GM11168 (cell line): ENCODE data around the gene UBE2G2.

Experiments used
- in situ Hi-C: fragments of 300-500 bp; cut with MboI; formaldehyde crosslinking; loops from one replicate; pipeline ENCODE4 v1.12.0; 2022; ENCODE audit warnings: low sequenced_read_pairs; ENCODE audit not compliant: unreplicated experiment

The UBE2G2 gene, protein sequence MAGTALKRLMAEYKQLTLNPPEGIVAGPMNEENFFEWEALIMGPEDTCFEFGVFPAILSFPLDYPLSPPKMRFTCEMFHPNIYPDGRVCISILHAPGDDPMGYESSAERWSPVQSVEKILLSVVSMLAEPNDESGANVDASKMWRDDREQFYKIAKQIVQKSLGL

DNA sequence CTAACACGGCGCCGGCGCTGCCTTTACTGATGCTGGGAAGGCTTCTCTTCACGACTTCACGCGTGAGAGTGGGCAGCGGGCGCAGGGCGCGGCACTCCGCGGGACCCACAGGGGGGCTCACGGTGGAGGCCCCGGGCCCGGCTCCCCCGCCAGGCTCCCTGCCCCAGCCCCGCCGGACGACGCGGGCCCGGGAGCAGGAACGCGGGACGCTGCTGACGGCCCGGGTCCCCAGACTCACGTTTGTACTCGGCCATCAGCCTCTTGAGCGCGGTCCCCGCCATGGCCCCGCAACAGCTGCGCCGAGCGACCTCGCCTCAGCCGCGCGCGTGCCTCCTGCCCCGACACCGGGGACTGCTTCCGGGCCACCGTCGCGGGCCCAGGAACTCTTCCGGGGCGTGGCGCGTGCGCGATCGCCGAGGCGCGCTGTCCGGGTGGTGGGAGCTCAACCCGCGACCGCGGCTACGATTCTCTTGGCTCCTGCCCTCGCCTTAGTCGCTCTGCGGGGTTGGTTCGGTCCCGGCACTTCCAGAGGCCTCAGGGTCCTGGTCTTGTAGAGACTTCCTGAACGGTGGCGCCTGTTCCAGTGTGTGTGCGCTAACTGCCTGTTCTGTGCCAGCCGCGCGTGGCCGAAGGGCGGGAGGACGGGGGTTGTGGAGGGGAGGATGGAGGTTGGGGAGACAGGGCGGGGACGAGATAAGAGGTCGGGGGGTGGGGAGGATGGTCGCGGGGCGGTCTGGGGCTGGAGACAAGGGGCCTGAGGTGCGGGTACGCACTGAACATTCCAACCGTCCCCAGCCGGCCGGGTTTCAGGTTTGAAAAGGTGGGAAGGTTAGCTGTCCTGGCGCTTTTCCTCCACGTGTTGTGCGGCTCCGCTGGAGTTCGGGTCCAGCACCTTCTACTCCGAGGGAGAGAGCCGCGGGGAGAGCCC, at the start of gene UBE2G2:
TSS of gene UBE2G2 (minus strand) at position 353 of the 928 bp plus-strand sequence. CDS start at position 281, 72 bp downstream.
- in situ Hi-C loops = loop anchor here (10.0 kb wide), 1 partner anchor 113 kb away; no protein-coding TSS in a partner anchor

DNA sequence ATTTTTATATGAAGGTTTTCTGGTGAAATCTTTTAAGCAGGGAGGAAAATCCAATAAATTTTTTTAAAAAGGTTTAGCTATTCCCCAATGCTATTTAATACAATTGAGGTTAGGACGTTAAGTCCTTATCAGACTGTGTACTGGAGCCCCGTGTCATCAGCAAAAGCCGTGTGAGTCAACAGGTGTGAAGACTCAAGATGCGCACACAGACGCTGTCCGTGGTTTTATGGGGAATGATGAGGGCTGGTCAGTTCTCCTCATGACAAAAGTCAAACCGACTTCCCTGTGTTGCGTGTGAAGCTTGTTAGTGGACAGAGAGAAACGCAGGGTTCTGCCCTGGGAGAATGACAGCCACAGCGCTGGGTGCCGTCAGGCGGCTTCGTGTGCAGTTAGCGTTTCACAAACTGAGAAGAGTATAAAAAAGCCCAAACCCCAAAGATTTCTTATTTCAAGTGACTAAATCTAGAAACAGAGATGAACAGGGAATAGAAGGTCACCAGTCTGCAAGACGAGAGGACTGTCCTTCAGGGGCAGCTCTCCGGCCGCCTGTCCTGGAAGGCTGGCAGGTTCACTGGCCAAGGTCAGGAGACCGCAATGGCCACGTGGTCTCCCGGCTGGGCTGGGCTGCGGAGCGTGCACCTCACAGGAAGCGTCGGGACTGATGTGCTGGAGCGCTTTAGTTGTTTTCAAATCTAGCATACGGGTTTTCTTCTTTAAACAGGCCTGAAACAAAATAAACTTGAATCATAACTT, 49.5 kb upstream of the UBE2G2 start:
- in situ Hi-C loops = no loop called here

DNA sequence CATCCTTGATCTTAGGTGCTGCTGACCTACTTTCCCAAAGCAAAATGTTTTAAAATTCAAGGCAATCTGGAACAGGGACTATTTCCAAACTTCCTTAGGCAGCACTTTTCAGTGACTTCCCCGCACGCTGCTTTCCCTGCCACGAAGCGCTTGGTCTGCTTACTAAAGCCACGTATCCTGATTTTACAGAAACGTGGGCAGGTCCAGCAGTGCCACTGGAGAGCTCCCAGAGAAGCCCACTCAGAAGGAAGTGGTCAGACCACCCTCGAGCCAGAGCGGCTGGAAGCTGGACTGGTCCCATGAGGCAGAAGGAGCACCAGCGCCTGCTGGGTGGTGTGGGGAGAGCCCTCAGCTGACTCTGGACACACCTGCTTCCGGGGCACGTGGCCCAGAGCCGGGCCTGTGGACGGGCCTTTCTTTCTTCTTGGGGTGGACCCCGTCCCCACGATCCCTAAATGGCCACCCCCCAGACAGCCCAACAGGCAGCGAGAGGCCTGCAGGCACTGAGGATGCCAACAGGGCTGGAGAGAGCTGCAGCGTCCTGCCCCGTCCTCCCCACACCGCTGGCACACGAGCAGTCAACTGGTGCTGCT, 48.7 kb upstream of the UBE2G2 start:
- in situ Hi-C loops = no loop called here

DNA sequence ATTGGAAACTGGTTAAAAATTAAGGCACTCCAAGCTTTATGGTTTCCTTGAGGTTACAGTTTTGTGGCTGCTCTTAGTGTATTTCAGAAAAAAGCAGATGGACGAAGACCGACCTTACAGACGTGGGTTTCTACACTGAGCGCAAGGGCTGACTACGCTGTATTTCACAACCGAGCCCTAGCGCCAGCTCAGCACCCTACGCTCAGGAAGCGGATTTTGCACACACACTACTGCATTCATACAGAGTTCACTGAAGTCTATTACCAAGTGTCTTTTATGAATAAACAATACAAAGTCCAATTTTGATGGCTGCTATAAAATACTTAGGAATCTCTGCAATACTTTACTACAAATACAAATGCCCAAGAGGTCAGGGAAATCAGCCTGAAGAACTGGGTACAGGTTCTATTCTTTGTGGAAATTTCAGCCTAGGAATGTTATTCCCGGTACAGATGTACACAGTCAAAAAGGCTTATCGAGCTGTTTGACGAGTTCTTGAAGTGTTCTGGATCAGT, 48.1 kb upstream of the UBE2G2 start:
- in situ Hi-C loops = no loop called here

DNA sequence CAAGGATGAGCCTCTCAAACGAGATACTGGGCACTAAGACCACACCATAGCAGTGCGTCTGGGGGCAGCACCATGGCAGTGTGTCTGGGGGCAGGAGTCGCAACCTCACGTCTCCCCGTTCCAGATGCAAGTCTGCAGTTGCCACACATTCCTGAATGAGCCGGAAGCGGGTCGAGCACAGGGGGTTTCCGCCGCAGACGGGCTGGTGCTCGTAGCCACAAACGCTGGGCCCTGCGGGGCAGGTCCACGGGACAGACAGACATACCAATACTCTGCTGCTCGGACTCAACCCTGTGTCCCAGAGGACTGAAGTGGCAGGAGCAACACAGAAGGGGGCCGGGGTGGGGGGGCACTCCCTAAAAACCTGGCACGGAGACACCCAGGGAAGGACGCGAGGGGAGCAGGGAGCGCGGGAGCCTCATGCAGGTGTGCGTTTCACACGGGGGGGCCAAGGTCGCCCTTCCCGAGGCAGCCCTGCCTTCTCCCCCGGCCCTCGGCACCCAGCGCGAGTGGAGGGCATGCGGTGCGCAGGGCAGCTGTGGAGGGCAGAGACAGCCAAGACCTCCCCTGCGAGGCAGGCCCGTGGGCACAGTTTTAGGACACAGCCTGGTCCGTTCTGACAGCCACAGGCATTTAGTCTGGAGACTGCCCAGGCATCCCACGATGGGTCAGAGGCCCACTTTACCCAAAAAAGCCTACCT, 47.4 kb upstream of the UBE2G2 start:
- in situ Hi-C loops = no loop called here

DNA sequence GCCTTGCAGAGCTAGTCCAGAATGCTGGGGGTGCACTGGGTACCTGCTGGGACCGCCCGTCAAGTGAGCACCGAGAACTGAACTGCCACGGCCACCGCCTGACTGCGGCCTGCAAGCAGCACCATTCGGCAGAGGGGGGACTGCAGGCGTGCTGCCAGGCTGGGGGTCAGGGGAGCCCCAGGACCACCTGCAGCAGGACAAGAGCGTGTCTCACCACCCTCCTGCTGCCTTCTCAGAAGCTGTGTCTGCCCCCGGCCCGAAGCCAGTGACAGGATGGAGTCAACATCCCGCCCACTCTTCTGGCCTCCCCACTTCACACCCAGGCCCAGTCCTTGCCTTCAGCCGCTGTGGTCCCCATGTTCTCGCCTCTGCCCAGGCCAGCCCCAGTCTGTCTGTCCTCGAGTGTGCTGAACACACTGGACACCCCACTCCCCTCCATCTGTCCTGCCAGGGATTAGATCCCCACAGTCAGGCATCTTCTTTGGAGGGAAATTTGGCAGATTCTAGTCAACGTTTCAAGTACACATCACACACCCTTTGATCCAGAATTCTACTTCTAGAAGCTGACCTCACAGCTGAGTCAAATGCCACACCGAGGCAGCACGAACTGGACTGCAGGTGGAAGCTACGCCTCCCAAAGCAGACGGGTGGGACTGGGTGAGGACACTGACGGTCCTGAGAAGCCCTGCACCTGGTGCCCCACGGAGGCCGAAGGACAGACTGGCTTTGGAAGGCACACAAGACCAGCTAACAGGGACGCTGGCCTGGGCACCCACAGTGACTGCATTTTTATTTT, 45.8 kb upstream of the UBE2G2 start:
- in situ Hi-C loops = no loop called here

DNA sequence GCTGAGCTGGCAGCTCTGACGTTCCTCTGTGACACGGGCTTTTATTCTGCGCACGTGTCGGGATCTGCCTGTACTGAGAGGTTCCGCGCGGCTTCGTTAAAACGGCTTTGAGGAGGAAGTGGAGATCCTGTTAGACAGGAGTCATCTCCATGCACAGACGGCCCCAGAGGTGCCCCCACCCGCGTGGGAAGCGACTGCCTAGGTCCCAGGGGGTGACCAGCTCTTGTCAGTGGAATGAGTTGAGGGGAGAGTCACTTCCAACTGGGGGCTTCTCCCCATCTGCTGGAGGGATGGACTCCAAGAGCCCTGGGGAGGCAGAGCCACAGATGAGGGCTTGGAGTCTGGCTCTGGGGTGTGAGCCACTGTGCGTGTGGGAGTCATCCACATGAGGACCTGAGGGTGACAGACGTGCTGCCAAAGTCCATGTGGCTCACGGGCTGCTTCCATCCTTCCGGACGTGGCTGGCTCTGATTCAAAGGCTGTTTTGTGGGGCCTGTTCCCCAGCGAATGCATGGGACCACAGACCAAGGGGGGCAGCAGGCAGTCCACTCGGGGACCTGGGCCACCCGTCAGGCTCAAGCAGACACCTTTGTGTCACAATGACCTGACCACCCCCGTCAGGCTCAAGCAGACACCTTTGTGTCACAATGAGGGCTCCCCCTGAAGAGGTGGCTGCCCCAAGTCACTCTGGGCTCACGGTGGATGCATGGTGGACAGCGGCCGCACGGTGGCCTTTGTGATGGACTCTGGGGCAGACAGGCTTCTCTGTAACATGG, 45.1 kb upstream of the UBE2G2 start:
- in situ Hi-C loops = no loop called here

DNA sequence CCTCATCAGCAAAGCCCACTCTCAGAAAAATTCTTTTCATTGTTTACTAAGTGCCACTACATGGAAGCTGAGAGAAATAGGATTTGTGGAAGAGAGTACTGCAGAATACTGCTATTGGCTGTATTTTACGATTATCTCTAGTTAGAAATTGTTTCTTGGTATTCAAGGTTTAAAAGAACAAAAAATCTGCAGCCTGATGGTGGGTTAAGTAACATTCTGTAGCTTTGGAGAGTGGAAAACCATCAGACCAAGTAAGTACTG, 44.5 kb upstream of the UBE2G2 start:
- in situ Hi-C loops = no loop called here

DNA sequence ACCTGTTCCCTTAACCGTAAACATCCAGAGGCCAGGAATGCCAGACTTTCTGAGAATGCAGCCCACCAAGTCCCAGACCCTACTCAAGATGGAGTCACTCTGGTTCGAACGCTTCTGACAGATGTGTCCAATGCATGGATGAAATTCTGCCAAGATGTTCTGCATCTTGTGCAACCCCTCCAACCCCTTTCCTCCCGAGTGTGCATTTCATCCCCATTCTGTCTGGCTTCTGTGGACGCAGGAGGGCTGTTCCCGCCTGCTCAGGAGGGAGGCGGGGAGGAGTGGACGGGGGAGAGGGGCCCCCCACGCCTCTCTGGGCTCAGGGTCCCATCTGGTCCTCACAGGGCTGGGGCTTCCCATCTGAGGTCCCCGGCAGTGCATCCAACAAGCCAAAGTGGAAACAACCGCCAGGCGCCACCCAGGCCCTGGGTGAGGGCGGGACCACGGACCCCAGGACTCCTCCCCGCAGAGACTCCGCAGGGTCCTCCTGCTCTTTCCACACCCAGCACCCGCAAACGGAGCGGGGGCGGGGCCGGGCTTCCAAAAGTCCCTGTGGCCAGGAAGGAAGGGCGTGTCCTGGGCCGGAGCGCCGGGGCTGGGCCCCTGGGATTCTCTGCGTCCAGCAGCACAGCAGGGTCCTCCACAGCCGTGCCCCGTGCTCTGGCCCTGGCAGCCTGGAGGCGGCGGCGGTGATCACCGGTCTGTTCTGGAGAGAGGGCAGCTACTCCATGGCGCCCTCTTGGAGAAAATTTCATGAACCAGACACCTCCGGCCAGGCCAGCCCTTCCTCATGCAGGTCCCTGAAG, 44.0 kb upstream of the UBE2G2 start:
- in situ Hi-C loops = no loop called here

DNA sequence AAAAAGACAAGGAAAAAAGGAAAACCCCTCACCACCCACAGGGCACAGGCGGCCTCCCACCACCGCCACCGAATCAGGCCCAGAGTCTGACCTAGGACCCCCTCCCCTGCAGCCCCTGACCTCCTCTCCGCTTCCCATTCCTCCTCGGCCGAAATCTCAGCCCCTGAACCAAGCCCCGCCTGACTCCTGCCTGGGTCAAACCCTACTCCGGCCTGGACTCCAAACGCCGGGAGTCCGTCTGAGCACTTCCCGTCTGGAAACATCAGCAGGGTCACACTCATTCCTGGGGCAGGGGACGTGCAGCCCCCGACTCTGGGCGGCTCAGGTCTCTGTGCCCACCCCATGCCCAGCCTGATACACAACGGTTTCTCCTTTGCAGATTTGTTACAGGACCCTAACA, 42.6 kb upstream of the UBE2G2 start:
- in situ Hi-C loops = no loop called here

DNA sequence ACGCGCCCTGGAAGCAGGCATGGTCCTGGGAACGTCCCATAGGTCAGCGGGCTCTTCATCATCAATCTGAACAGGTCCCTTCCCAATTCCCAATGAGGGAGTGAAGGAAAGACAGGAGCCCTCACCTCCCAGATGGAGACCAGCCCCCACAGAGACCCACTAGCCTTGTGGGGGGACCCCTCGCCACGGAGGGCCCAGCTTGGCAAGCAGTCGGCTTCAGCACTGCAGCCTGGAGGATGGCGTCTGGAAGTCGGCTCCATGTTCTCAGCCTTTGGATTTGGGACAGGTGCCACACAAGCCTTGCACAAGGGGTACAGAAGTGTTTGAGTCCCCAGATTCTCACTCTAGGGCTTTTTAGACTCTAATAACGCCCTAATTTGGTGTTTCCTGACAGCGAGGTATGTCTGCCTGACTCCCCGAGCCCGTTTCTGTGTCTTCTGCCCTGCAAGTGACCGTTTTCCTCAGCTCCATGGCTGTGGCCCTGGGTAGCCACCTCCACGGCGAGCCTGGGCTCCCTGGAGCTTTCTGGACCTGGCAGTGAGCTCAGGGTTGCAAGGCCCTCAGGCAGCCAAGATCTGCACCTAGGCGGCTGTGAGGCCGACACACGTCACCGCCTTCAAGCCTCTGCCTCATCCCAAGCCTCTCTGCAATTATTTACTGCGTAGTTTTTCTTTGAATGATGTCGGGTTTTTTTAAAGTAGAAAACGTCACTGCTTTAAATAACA, 41.3 kb upstream of the UBE2G2 start:
- in situ Hi-C loops = no loop called here

DNA sequence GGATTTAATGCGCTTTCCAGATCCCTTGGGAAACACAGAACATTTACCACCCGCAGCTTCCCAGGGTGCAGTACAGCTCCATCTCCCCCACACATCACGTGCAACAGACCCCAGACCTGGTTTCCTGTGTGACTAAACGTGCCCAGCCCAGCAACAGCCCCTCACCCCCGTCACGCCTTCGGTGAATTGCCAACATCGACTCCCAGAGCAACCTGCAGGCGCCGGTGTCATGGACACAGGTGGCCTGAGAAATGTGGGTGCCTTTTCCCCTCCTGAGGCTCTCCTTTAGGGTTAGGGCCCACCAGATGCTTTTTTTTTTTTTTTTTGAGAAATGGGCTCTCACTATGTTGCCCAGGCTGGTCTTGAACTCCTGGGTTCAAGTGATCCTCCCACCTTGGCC, 40.5 kb upstream of the UBE2G2 start:
- in situ Hi-C loops = no loop called here

DNA sequence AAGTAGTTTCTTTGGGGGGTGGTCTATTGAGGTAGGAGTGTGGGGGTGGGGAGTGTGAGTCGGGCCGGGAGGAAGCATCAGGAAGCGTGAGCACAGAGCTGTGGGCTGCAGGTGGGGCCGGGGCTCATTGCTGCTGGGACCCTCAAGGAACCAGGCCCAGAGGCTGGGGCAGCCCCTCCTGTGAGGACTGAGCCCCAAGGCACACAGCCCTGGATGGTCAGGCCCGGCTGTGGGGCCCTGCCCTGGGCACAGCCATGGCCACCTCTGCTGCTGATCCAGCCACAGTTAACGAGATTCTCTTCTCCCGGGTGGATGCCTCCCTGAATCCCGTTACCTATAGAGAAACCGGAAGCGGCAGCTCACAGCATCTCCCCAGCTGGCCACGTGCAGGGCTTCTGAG, 39.2 kb upstream of the UBE2G2 start:
- in situ Hi-C loops = no loop called here

DNA sequence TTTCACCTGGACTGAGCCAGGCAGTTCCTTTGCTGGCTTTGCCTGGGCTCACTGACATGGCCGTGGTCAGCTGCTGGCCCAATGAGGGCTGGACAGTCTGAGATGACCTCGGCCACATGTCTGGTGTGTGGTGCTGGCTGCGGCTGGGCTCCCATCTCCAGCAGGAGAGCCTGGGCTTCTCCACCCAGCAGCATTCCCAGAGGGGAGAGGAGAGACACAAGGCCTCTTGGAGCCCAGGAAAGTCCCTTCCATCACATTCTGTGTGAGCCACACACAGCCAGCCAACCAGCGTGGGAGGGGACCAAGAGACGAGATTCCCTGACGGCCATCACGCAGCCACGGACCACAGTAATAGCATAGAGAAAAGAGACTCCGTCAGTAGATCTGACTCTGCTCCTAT, 37.3 kb upstream of the UBE2G2 start:
- in situ Hi-C loops = no loop called here

DNA sequence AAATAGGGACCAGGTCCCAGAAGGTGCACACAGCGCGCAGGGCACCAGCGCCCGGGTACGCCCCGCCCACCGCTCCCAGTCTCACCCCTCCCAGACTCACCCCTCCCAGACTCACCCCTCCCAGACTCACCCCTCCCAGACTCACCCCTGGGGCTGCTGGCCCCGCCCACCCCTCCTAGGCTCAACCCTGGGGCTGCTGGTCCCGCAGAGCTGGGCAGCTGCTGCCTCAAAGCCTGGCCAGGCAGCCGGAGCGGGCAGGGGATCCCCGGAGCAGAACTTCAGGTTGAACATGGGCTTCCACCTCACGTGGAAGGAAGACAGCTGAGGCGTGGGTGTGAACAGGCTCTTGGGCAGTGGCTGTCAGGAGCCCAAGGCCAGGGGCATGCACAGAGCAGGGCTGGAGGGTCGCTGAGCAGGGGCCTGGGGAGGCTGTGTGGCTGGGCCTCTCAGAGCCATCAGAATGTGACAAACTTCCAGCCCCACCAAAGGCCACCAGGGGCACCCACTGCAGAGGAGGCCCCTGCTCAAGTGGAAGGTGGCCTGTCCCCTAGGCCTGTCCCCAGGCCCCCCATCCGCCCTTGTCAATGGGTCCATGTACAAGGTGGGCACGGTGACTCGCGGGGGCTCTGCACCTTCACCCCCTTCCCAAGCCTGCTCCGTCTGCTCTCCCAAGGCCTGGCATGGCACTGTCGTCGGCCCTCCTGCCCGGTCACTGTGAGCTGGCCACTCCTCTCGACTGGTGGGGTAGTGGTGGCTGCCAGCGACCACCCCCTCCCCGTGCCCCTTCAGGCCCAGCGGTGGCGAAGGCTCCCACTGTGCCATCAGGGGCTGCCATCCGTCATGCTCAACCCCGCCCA, 36.6 kb upstream of the UBE2G2 start:
- in situ Hi-C loops = no loop called here

DNA sequence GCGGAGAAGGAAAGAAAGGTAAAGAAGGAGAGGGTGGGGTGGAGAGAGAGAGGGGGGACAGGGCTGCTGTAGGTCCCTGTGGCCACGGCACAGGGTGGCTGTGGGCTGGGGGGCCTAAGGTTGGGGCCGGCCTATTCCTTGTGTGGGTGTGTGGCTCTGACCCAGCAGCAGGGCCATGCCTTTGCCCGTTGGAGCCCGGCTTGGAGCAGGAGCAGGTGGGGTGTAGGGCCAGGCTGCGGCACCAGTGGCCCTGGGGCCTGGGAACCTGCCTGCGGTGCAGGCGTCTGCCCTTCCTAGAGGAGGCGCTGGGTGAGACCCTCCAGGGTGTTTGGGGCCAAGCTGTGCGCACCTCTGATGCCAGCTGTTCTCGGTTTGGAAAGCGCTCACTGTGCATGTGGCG, 35.9 kb upstream of the UBE2G2 start:
- in situ Hi-C loops = no loop called here
